SK-N-SH treated with all-trans-retinoic acid at 6 μM for 48 hours (cell line): ENCODE results near the gene KRT17.
"Not testable (repeated sequence)": the region's sequence is repeated elsewhere in the genome, so short reads cannot be mapped to it uniquely, and the experiment has no call there.

Experiments
- ARNTL ChIP-seq: fragments of 450-650 bp; formaldehyde crosslinking; IDR thresholded peaks from 2 replicates; pipeline ENCODE4 v1.5.0; 2020; ENCODE audit warnings: low read depth, mild to moderate bottlenecking, moderate library complexity, borderline replicate concordance
- CREB5 ChIP-seq: fragments of 250-450 bp; sonication (Bioruptor Pico); IDR thresholded peaks from 2 replicates; pipeline ENCODE4 v1.5.1; 2020; ENCODE audit warnings: low read depth, mild to moderate bottlenecking, moderate library complexity
- CSDC2 ChIP-seq: fragments of 250-450 bp; sonication (Bioruptor Pico); IDR thresholded peaks from 2 replicates; pipeline ENCODE4 v1.5.0; 2020; ENCODE audit warnings: mild to moderate bottlenecking, moderate library complexity
- OSR1 ChIP-seq: fragments of 250-450 bp; sonication (Bioruptor Pico); IDR thresholded peaks from 2 replicates; pipeline ENCODE4 v1.8.0; 2022; ENCODE audit warnings: moderate library complexity, mild to moderate bottlenecking, inconsistent platforms
- PATZ1 ChIP-seq: fragments of 250-450 bp; sonication (Bioruptor Pico); IDR thresholded peaks from 2 replicates; pipeline ENCODE4 v1.8.0; 2020; ENCODE audit warnings: mild to moderate bottlenecking, moderate library complexity, borderline replicate concordance
- PPARA ChIP-seq: fragments of 250-450 bp; sonication (Bioruptor Pico); IDR thresholded peaks from 2 replicates; pipeline ENCODE4 v1.5.0; 2020; ENCODE audit warnings: mild to moderate bottlenecking, borderline replicate concordance
- RARB ChIP-seq: fragments of 250-450 bp; sonication (Bioruptor Pico); IDR thresholded peaks from 2 replicates; pipeline ENCODE4 v1.8.0; 2021; ENCODE audit warnings: mild to moderate bottlenecking, moderate library complexity
- SNAI2 ChIP-seq: fragments of 250-450 bp; sonication (Bioruptor Pico); IDR thresholded peaks from 2 replicates; pipeline ENCODE4 v1.5.0; 2020; ENCODE audit warnings: mild to moderate bottlenecking, moderate library complexity
- TOX ChIP-seq: fragments of 250-450 bp; sonication (Bioruptor Pico); IDR thresholded peaks from 2 replicates; pipeline ENCODE4 v1.8.0; 2021; ENCODE audit warnings: mild to moderate bottlenecking, moderate library complexity, borderline replicate concordance
- ZC3H10 ChIP-seq: fragments of 250-450 bp; sonication (Bioruptor Pico); IDR thresholded peaks from 2 replicates; pipeline ENCODE4 v1.5.1; 2021; ENCODE audit warnings: mild to moderate bottlenecking, moderate library complexity
- ZFP3 ChIP-seq: fragments of 250-450 bp; sonication (Bioruptor Pico); IDR thresholded peaks from 2 replicates; pipeline ENCODE4 v1.5.0; 2020; ENCODE audit warnings: mild to moderate bottlenecking, moderate library complexity
- ZFP30 ChIP-seq: fragments of 450-650 bp; formaldehyde crosslinking; IDR thresholded peaks from 2 replicates; pipeline ENCODE4 v1.5.0; 2022; ENCODE audit warnings: mild to moderate bottlenecking, moderate library complexity
- ZNF70 ChIP-seq: fragments of 450-650 bp; formaldehyde crosslinking; IDR thresholded peaks from 2 replicates; pipeline ENCODE4 v1.5.0; 2020; ENCODE audit warnings: mild to moderate bottlenecking, moderate library complexity

- not testable (repeated sequence) for TF ChIP-seq ARNTL (CRISPR knock-in tag); ZC3H10; ZFP30 (CRISPR knock-in tag); ZNF70; CSDC2; CREB5 (CRISPR knock-in tag); TOX (CRISPR knock-in tag); RARB (CRISPR knock-in tag); SNAI2; OSR1 (CRISPR knock-in tag); PATZ1 (CRISPR knock-in tag); PPARA (CRISPR knock-in tag); ZFP3
Measured at GRCh38 chr17:41626914-41627295, 2.5 kb upstream of the KRT17 start.
